Esophagus squamous epithelium (tissue), 5 donors: ENCODE measurements around the gene HS6ST1. TPM values are rescaled to one million over a fixed set of nuclear protein-coding genes. Genes with fewer than 3 reads are reported as not detected.
A peak's percentile ranks its signal among the peaks of the same experiment; 100 is the strongest.

ENCODE experiments used
- DNase-seq: peaks from one replicate; lab custom pipeline; 2025; lab: John Stamatoyannopoulos, UW
- H3K27ac ChIP-seq, 4 donors: fragments of 200-600 bp; sonication (generic); one replicate each; pipeline ENCODE4 v1.5.1; 2016 to 2019; ENCODE audit warnings: mild to moderate bottlenecking in 1 of 4
- H3K27me3 ChIP-seq, 4 donors: fragments of 200-600 bp; sonication (generic); 1 replicate in 3 of 4; 2 replicates in 1 of 4; pipeline versions ENCODE4 v1.5.1 to v1.6.0; 2017 to 2021; ENCODE audit warnings: antibody characterized with exemption in 1 of 4
- H3K36me3 ChIP-seq, 3 donors: fragments of 200-600 bp; sonication (generic); one replicate each; pipeline ENCODE4 v1.5.1; 2016 to 2019
- H3K4me1 ChIP-seq, 3 donors: fragments of 200-600 bp; sonication (generic); one replicate each; pipeline ENCODE4 v1.5.1; 2017 to 2019
- H3K4me3 ChIP-seq, 4 donors: fragments of 200-600 bp; sonication (generic); 1 replicate in 3 of 4; 2 replicates in 1 of 4; pipeline ENCODE4 v1.5.1; 2016 to 2019; ENCODE audit warnings: mild to moderate bottlenecking in 2 of 4, moderate library complexity in 1 of 4
- H3K9me3 ChIP-seq, 3 donors: fragments of 200-600 bp; sonication (generic); one replicate each; pipeline ENCODE4 v1.5.1; 2016 to 2019
- POLR2A ChIP-seq, 4 donors: fragments of 450-650 bp; IDR thresholded peaks; one replicate each; pipeline ENCODE4 v1.6.1; 2017; ENCODE audit warnings: antibody characterized with exemption in 4 of 4, mild to moderate bottlenecking in 4 of 4, moderate library complexity in 3 of 4
- WGBS, 2 donors: methylation state at CpG; one replicate each; pipeline ENCODE4 v1.1.5; 2018; 5-methylcytosine and 5-hydroxymethylcytosine counted together
- intact Hi-C: fragments of 100-400 bp; cut with DNase I; formaldehyde crosslinking; loops from one replicate; pipeline ENCODE4 v1.15.0; 2022
- total RNA-seq, 4 donors: library from RNA; depleted of rRNA; stranded (reverse); fragments of >200 nt; gene quantifications; one replicate each; pipeline ENCODE4 v1.1.0, GENCODE V29; 2016
- TF ChIP-seq, protein P1 (sequence below), 6 experiments: fragments of 450-650 bp in 4 of 6; fragments of 200-600 bp in 2 of 6; sonication (generic) in 2 of 6; IDR thresholded peaks; one replicate each; pipeline ENCODE4 v1.5.1; 2016 to 2019; ENCODE audit warnings: antibody characterized with exemption in 6 of 6, mild to moderate bottlenecking in 4 of 6, moderate library complexity in 4 of 6
- donor health status: DM: yes; HTN: yes; CAD: no.

The HS6ST1 gene
- total RNA-seq, 4 donors from 2014 or later: 44.7 to 73.8 (median 56.8) TPM

DNA sequence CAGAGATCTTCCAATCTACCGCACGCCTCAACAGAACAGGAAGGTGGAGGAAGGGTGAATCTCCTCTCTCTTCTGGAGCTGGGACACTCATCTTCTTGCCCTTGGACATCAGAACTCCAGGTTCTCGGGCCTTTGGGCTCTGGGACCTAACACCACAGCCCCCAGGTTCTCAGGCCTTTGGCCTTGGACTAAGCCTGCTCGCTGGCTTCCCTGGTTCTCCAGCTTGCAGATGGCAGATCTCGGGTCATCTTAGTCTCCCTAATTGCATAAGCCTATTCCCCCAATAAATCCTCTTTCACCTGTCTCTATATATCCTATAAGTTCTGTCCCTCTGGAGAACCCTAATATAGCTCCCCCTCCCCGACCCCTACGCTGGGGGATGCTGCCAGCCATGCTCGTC is 14.8 kb downstream of the HS6ST1 start:
- no peaks in the 10 kb centered on the region for H3K27me3 ChIP-seq
- no peak for DNase-seq
- H3K4me3 ChIP-seq: no peak overlapping the region
- H3K27ac ChIP-seq: peak overlapping the region in 3 of 4 donors; percentile 85 to 97 (median 95)
- 85 to 86% methylated on average over 8 of the region's 8 CpGs for WGBS, 2 donors
- no peaks in the 10 kb centered on the region for H3K9me3 ChIP-seq
- TF ChIP-seq POLR2A (IDR thresholded peaks at IDR 0.05): no peak
- TF ChIP-seq, protein P1, sequence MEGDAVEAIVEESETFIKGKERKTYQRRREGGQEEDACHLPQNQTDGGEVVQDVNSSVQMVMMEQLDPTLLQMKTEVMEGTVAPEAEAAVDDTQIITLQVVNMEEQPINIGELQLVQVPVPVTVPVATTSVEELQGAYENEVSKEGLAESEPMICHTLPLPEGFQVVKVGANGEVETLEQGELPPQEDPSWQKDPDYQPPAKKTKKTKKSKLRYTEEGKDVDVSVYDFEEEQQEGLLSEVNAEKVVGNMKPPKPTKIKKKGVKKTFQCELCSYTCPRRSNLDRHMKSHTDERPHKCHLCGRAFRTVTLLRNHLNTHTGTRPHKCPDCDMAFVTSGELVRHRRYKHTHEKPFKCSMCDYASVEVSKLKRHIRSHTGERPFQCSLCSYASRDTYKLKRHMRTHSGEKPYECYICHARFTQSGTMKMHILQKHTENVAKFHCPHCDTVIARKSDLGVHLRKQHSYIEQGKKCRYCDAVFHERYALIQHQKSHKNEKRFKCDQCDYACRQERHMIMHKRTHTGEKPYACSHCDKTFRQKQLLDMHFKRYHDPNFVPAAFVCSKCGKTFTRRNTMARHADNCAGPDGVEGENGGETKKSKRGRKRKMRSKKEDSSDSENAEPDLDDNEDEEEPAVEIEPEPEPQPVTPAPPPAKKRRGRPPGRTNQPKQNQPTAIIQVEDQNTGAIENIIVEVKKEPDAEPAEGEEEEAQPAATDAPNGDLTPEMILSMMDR (IDR thresholded peaks at IDR 0.05): no peak
- peaks cover 0 to 6% (median 0%) of the 10 kb centered on the region in 3 donors for H3K36me3 ChIP-seq
- peaks cover 72 to 100% (median 85%) of the 10 kb centered on the region in 3 donors for H3K4me1 ChIP-seq
- intact Hi-C loops: no loop called here

- Histone ChIP-seq H3K4me1 (peaks cover 65 to 96% (median 78%) of the 10 kb centered on the region in 3 donors), H3K27ac (peak overlapping the region; percentile 12 to 97 (median 90))
- intact Hi-C loops: no loop called here
Measured at GRCh38 chr2:128303095-128303791, 15.4 kb downstream of the HS6ST1 start.

GRCh38 chr2:128302744-128303067 is 16.0 kb downstream of the HS6ST1 start:
- TF ChIP-seq POLR2A (IDR thresholded peaks at IDR 0.05): no peak
- TF ChIP-seq, protein P1 (IDR thresholded peaks at IDR 0.05): no peak

More at GRCh38 chr2:128303095-128303791, 15.4 kb downstream of the HS6ST1 start:
- Histone ChIP-seq H3K27me3 (no peaks in the 10 kb centered on the region), H3K4me3 (no peak overlapping the region), H3K36me3 (peaks cover 0 to 10% (median 0%) of the 10 kb centered on the region in 3 donors), H3K9me3 (no peaks in the 10 kb centered on the region)
- WGBS, 2 donors: 60 to 70% methylated on average over 4 to 5 of the region's 9 CpGs
- no peak for DNase-seq
- TF ChIP-seq POLR2A (IDR thresholded peaks at IDR 0.05): no peak
- TF ChIP-seq, protein P1 (IDR thresholded peaks at IDR 0.05): no peak

DNA sequence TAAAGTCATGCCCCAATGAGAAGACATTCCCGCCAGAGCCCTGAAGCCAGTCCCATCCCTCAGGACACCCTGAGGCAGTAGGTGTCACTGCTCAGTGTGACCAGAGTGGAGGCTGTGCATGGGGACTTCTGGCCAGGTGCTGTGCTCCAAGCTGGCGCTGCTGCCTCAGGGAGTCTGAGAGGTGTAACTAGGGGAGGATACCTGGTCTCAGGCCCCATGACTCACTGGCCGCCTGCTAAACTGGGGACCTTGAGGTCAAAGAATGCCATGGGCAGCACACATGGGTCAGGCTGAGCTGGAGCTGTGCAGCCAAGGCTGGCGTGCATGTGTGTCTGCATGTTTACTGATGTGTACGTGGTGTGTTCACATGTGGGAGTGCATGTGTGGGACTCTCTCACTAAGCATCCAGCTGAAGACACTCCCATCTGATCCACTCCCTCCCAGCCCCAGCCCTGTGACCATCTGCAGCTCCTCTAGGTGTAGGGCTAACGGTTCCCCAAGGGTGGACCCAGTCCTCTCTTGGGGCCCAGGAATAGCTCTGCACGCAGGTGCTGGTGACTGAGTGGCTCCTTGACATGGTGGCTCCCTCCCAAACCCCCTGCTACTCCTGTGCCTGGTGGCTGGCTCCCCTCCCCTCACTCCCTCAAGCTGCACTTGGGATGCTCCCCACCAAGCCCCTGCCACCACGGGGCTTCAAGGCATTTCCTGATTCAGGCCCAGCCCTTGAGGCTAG is 16.5 kb downstream of the HS6ST1 start:
- H3K36me3 ChIP-seq: peaks cover 0 to 8% (median 0%) of the 10 kb centered on the region in 3 donors
- H3K27me3 ChIP-seq: no peaks in the 10 kb centered on the region
- no peaks in the 10 kb centered on the region for H3K9me3 ChIP-seq
- H3K4me3 ChIP-seq: no peak overlapping the region
- TF ChIP-seq POLR2A (IDR thresholded peaks at IDR 0.05): no peak
- TF ChIP-seq, protein P1 (IDR thresholded peaks at IDR 0.05): no peak
- 68 to 83% methylated on average over 4 to 7 of the region's 8 CpGs for WGBS, 2 donors
- DNase-seq: no peak
- peaks cover 62 to 85% (median 67%) of the 10 kb centered on the region in 3 donors for H3K4me1 ChIP-seq
- peak overlapping the region; percentile 71 to 97 (median 90) for H3K27ac ChIP-seq
- intact Hi-C loops: no loop called here

More at GRCh38 chr2:128302744-128303067, 16.0 kb downstream of the HS6ST1 start:
- no peak for DNase-seq
- H3K9me3 ChIP-seq: no peaks in the 10 kb centered on the region
- no peak overlapping the region for H3K4me3 ChIP-seq
- H3K27ac ChIP-seq: peak overlapping the region; percentile 12 to 97 (median 90)
- no peaks in the 10 kb centered on the region for H3K27me3 ChIP-seq
- H3K36me3 ChIP-seq: peaks cover 0 to 8% (median 0%) of the 10 kb centered on the region in 3 donors
- WGBS, 2 donors: 79 to 85% methylated on average over 8 of the region's 8 CpGs
- intact Hi-C loops: no loop called here
- peaks cover 62 to 90% (median 73%) of the 10 kb centered on the region in 3 donors for H3K4me1 ChIP-seq

DNA sequence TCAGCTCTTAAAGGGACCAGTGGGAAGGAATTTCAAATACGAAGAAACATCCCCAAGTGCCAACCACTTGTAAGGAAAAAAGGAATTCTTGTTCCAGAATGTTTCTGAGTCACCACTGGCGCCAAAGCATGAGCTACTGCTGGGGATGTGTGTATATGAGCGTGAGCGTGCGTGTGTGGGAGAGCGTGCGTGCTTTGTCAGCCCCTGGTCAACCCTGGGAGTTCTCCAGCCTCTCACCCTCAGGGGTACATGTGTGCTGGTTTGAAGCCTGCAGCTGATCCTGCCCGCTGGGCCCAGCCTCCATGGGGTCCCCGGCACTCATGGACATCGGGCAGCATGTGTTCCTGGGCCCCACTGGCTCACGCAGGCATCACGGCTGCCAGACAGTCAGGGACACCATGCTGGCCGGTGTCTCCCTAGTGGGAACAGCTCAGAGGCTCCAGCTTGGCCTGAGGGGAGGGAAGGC is 17.1 kb downstream of the HS6ST1 start:
- H3K27me3 ChIP-seq: no peaks in the 10 kb centered on the region
- intact Hi-C loops: no loop called here
- no peak for TF ChIP-seq POLR2A (IDR thresholded peaks at IDR 0.05)
- TF ChIP-seq, protein P1 (IDR thresholded peaks at IDR 0.05): no peak
- H3K4me3 ChIP-seq: no peak overlapping the region
- H3K4me1 ChIP-seq: peaks cover 55 to 84% (median 61%) of the 10 kb centered on the region in 3 donors
- H3K27ac ChIP-seq: peak overlapping the region; percentile 71 to 97 (median 90)
- no peaks in the 10 kb centered on the region for H3K9me3 ChIP-seq
- WGBS, 2 donors: 35 to 38% methylated on average over 4 to 7 of the region's 13 CpGs
- peaks cover 0 to 8% (median 0%) of the 10 kb centered on the region in 3 donors for H3K36me3 ChIP-seq
- no peak for DNase-seq
